BE2C (cell line): ENCODE measurements around the gene GPC6.

Experiments used
- DNase-seq: peaks from one replicate; pipeline ENCODE4 v3.0.0-alpha.2; 2020
- H3K27me3 ChIP-seq: fragments of 250-450 bp; sonication (Bioruptor Pico); 2 replicates; pipeline ENCODE4 v1.5.1; 2020; ENCODE audit warnings: mild to moderate bottlenecking
- H3K36me3 ChIP-seq: fragments of 250-450 bp; sonication (Bioruptor Pico); 2 replicates; pipeline ENCODE4 v1.5.1; 2020; ENCODE audit warnings: mild to moderate bottlenecking
- H3K4me1 ChIP-seq: fragments of 250-450 bp; sonication (Bioruptor Pico); 2 replicates; pipeline ENCODE4 v1.5.1; 2020
- H3K4me3 ChIP-seq: 2 replicates; pipeline ENCODE4 v1.5.1; 2011; ENCODE audit warnings: low read depth, low read length
- H3K9me3 ChIP-seq: fragments of 250-450 bp; sonication (Bioruptor Pico); 2 replicates; pipeline ENCODE4 v1.5.1; 2020
- TF ChIP-seq, protein P1 (sequence below): IDR thresholded peaks from 2 replicates; pipeline ENCODE4 v1.5.1; 2012; ENCODE audit warnings: mild to moderate bottlenecking, low read depth, low read length

Gene GPC6

DNA sequence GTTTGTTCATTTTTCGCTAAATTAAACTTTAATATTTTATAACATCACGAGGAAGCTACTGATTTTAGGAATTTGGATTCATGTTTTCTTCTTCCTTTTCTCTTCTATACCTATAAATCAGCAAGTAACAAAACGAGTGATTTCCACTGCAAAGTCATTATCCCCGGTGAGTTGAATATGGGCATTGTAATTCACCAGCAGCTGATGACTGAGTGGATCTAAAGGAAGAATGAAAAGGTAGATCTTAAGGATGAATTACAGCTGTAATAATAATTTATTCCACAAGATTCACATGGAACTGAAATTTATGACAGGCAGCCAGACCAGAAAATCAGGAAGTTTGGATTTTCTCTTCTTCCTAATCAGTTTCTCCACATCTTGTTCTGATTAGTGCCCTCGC, 111.4 kb downstream of the GPC6 start:
- H3K27me3 ChIP-seq, result no peaks in the 10 kb centered on the region
- H3K9me3 ChIP-seq, result no peaks in the 10 kb centered on the region
- no peak overlapping the region for H3K4me3 ChIP-seq
- TF ChIP-seq, protein P1, sequence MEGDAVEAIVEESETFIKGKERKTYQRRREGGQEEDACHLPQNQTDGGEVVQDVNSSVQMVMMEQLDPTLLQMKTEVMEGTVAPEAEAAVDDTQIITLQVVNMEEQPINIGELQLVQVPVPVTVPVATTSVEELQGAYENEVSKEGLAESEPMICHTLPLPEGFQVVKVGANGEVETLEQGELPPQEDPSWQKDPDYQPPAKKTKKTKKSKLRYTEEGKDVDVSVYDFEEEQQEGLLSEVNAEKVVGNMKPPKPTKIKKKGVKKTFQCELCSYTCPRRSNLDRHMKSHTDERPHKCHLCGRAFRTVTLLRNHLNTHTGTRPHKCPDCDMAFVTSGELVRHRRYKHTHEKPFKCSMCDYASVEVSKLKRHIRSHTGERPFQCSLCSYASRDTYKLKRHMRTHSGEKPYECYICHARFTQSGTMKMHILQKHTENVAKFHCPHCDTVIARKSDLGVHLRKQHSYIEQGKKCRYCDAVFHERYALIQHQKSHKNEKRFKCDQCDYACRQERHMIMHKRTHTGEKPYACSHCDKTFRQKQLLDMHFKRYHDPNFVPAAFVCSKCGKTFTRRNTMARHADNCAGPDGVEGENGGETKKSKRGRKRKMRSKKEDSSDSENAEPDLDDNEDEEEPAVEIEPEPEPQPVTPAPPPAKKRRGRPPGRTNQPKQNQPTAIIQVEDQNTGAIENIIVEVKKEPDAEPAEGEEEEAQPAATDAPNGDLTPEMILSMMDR, result no peak
- no peak for DNase-seq
- H3K36me3 ChIP-seq, result no peaks in the 10 kb centered on the region
- H3K4me1 ChIP-seq, result no peaks in the 10 kb centered on the region

DNA sequence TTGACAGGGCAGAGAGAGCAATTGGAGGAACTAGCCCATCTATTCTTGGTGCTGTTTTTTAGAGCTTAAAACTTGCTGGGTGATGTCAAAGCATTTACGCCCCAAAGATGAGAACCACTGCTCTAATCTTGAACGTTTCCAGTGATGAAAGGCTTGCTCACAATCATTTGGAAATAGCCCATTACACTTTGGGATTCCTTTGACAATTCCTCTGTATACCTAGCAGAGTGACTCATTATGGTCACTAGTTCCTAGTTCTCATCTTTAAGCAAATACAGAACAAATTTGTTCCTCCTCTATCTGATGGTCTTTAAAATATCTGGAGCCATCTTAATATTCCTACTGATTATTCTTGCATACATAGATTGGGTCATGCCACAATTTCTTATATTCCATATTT, 112.3 kb downstream of the GPC6 start:
- Histone ChIP-seq H3K4me1 (no peaks in the 10 kb centered on the region), H3K4me3 (no peak overlapping the region), H3K27me3 (no peaks in the 10 kb centered on the region), H3K36me3 (no peaks in the 10 kb centered on the region), H3K9me3 (no peaks in the 10 kb centered on the region)
- DNase-seq, result no peak
- TF ChIP-seq, protein P1, result no peak

DNA sequence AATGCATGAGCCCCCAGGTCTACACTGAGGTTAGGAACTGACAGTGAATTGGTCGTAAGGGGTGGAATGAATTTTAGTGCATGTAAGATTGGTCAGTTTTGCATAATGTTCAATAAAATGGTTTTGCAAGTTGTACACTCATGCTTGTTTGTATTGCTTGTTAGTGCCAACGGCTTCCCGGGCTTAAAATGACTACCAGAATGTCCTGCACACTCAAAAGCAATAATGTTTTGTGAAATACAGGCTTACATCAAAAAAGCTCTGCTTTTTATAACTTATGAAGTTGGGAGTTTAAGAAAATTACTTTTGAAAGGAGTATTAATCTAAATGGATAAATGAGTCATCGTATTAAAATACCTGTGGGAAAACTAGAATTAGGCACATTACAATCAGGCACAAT, 112.9 kb downstream of the GPC6 start:
- no peak for DNase-seq
- TF ChIP-seq, protein P1, result no peak
- Histone ChIP-seq H3K36me3 (no peaks in the 10 kb centered on the region), H3K4me3 (no peak overlapping the region), H3K4me1 (no peaks in the 10 kb centered on the region), H3K27me3 (no peaks in the 10 kb centered on the region), H3K9me3 (no peaks in the 10 kb centered on the region)

DNA sequence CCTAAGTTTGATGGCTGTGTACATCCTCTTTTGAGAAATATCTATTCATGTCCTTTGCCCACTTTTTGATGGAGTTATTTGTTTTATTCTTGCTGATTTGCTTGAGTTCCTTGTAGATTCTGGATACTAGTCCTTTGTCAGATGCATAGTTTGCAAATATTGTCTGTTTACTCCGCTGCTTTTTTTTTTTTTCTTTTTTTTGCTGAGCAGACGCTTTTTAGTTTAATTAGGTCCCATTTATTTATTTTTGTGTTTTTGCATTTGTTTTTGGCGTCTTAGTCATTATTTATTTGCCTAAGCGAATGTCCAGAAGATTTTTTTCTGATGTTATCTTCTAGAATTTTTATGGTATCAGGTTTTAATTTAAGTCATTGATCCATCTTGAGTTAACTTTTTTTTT, 114.9 kb downstream of the GPC6 start:
- no peak for DNase-seq
- Histone ChIP-seq H3K9me3 (no peaks in the 10 kb centered on the region), H3K27me3 (no peaks in the 10 kb centered on the region), H3K36me3 (no peaks in the 10 kb centered on the region), H3K4me1 (no peaks in the 10 kb centered on the region; the same call in 1 of the 2 replicates), H3K4me3 (no peak overlapping the region)
- TF ChIP-seq, protein P1, result no peak

DNA sequence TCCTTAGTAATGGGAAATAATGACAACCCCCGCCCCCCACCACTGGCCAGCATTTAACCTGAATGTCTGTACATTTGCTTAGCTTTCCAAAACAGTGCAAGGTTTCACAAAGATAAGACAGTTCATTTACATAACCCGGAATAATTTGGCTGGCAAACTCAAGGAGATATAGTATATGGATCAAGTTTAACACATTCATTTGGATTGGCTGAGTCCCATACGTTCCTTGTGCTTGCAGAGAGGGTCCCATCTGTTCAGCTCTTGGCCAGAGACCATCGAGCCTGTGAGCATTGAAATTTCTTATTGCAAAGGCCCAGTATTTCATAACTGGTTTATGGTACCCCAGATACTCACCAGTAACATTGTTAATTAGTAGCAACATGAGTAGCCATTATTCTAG, 116.5 kb downstream of the GPC6 start:
- no peak for DNase-seq
- Histone ChIP-seq H3K36me3 (no peaks in the 10 kb centered on the region), H3K9me3 (no peaks in the 10 kb centered on the region)

DNA sequence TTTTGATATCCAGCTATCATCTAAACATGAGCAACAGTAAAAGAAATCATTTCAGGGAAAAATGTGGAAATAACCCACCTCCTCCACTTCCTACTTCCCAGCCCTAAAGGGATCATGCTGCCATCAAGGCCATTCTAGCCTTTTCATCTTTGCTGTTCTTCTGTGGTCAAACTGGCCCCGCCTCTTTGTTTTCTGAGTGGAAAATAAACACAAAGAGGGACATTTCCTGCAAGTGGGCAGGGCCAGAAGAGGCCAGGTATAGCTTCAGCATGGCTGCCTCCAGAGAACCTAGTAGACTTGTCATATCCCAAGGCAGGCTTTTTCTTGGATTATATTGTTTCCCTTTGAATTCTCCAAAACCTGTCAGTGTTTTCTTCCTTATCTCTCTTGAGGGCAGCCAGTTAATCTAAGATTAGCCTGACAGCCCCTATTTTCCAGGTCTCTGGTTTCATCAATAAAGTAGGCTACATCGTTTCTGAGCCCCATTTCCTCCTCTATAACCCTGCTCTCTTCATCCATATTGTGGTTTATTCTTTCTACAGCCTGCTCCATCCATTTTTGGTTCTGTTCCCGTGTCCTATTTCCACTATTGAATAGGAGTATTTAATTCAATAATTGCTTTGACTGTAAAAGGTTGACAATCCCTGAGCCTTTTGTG, 117.6 kb downstream of the GPC6 start:
- H3K36me3 ChIP-seq, result no peaks in the 10 kb centered on the region
- TF ChIP-seq, protein P1, result no peak
- no peaks in the 10 kb centered on the region for H3K9me3 ChIP-seq
- H3K4me1 ChIP-seq, result no peaks in the 10 kb centered on the region; the same call in 1 of the 2 replicates
- H3K4me3 ChIP-seq, result no peak overlapping the region
- no peak for DNase-seq
- H3K27me3 ChIP-seq, result no peaks in the 10 kb centered on the region

More for the DNA sequence above, 116.5 kb downstream of the GPC6 start:
- Histone ChIP-seq H3K27me3 (no peaks in the 10 kb centered on the region), H3K4me3 (no peak overlapping the region), H3K4me1 (no peaks in the 10 kb centered on the region; the same call in 1 of the 2 replicates)
- TF ChIP-seq, protein P1, result no peak
